ENCODE measurements around the gene MICALL1.

MICALL1 gene

DNA sequence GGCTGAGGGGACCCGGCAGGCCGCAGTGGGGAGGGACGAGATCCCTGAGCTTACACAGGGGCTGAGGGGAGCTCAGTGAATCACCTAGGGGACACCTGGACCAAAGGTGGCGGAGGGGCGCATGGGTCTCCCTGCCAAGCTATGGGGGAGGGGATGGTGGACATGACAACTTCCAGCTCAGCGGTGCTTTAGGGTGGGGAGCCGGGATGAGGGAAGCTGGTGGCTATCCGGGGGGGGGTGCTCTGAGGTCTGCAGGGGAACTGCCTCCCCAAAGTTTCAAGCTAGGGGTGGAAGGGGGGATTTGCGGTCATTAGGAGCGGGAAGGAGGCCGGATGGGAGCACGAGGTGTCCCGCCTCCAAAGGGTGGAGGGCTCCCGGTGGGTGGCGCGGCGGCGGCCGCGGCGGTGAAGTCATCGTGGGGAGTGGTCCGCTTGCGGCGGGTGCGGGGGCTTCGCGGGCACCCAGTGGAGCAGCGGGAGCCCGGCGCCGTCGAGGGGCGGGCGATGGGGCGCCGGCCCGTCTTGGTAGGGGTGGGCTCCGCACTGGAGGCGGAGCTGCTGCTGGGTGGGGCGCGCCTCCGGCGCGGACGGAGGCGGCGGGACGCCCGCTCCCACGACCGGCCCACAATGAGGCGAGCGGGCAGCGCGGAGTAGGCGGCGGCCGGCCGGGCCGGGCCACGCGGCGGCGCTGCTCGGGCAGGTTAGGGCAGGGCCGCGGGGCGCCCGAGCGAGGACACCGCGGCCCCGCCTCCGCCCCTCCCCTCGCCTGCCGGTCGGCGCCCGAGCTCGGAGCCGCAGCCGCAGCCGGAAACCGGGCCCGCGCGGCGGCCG is at the start of gene MICALL1:
TSS of gene MICALL1 (plus strand) at position 764 of the 830 bp plus-strand sequence. CDS start 126 bp downstream, outside the sequence.
- DNase-seq (ENCODE audit: low read depth in 3 of 3): peak in 2 of 3 experiments; percentile 38 to 64

- no peak for DNase-seq (ENCODE audit: low read depth in 3 of 3)
Observed at GRCh38 chr22:37860796-37861421, 45.2 kb upstream of the MICALL1 start.

DNA sequence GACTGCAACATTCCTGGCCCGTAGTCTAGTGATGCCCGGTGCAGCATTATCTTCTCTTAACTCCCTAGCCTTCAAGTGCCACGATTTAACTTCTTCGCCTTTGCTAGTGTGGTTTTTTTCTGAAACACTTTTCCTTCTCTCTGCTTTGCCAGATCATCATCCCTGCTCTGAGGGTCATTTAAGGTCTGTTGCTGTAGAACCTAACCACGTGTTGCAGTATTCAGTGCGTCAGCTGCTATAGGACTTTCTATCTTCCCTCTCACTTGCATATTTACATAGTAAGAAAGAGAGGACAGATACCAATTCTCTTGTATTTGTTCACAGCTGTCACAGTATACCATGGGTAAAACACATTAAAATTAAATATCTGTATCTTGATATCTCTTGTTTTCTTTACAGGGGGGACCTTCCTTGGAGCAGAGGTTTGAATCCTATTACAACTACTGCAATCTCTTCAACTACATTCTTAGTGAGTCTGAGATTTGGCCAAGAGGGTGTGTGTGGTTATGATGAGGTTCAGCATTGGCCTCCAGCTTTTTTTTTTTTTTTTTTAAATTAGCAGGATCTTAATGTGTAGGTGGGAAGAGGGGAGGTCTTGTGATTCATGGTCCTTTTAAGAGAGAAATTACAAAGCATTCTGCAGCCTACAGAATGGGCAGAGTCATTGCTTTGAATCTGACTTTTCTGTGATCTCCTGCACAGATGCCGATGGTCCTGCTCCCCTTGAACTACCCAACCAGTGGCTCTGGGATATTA is 43.3 kb upstream of the MICALL1 start:
- no peak for DNase-seq (ENCODE audit: low read depth in 3 of 3)

DNA sequence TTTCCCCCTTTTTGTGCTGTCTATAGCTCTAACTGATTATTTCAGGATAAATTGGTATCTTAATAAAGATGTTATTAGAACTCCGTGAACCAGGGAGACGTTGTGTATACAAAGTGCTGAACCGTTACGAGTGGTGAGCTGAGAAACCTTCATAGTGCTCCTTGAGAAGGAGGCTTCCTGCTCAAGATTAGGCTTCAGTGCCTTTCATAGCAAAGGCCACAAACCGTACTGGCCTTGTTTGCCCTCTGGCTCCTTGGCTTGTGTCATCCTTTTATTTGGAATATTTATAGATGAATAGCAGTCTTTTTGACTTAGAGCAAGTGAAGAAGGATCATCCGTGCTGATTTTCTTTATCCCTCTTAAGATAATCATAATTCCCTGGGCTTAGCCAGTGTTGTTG is 40.6 kb upstream of the MICALL1 start:
- no peak for DNase-seq (ENCODE audit: low read depth in 3 of 3)

DNA sequence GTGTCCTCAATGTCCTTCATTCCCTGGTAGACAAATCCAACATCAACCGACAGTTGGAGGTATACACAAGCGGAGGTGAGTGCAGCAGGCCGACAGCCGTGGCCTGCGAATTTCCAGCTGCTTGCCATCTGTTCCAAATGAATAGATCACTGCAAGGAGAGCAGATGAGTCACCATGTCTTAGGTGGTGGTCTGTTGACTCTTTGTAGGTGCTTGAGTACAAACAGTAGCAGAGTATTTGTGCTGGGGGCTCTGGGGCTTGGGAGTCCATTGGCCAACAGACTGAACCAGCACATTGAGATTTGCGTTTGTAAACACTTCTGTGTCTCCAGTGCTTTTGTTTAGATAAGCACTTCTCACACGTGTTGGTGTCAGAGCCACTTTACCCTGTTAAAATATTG is 35.8 kb upstream of the MICALL1 start:
- no peak for DNase-seq (ENCODE audit: low read depth in 3 of 3)

- DNase-seq (ENCODE audit: low read depth in 3 of 3): no peak
Observed at GRCh38 chr22:37880668-37881440, 25.2 kb upstream of the MICALL1 start.

DNA sequence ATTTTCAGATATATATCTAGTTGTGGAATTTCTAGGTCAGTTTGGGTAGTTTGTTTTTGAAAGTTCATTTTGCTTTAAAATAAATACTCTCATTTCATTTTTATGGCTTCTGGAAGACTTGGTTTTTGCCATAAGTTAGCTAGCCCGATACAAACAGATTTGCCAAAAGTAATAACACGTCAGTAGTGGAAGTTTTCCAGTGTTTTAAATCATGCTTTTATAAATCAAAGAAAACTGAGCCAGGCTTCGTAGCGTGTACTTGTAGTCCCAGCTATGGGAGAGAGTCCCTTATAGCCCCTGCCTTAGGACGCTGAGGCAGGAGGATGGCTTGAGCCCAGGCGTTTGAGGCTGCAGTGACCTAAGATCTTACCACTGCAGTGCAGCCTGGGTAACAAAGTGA is 21.7 kb upstream of the MICALL1 start:
- no peak for DNase-seq (ENCODE audit: low read depth in 3 of 3)

GRCh38 chr22:37887584-37888378 is 18.3 kb upstream of the MICALL1 start:
- DNase-seq (ENCODE audit: low read depth in 3 of 3): no peak

- no peak for DNase-seq (ENCODE audit: low read depth in 3 of 3)
Observed at GRCh38 chr22:37891926-37892325, 14.2 kb upstream of the MICALL1 start.

GRCh38 chr22:37892566-37893335 is 13.3 kb upstream of the MICALL1 start:
- DNase-seq (ENCODE audit: low read depth in 3 of 3): no peak

- DNase-seq (ENCODE audit: low read depth in 3 of 3): no peak
Observed at GRCh38 chr22:37893583-37893983, 12.5 kb upstream of the MICALL1 start.

DNA sequence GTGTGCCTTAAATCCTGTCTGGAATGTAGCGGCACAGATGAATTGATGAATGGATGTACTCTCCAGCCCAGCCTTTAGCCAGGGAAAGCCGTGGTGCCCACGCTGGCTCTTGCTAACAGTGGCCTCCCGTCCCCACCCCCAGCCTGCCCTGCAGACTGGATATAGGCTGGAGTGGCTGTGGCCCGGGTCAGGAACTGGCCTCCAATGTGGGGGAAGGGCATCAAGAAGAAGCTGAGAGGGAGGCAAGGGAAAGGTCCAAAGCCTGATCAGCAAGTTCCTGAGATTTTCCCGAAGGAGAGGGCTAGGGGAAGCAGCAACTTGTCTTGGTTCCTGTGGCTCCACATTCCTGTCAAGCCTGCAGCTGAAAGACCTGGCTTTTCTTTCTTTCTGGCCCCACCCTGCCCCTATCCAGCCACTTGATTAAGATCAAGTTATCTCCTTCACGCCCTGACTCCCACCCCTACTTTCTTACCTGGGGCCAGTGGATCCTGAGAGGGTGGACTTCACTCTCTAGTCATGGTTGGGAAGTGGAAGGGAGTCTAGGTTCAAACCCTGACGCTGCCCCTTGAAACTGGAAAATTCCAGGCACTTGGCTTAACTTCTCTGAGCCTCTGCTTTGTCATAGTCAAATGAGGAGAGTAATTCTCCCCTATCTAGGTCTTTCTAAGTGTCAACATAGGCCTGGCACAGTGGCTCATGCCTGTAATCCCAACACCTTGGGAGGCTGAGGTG is 11.0 kb upstream of the MICALL1 start:
- DNase-seq (ENCODE audit: low read depth in 3 of 3): no peak

DNA sequence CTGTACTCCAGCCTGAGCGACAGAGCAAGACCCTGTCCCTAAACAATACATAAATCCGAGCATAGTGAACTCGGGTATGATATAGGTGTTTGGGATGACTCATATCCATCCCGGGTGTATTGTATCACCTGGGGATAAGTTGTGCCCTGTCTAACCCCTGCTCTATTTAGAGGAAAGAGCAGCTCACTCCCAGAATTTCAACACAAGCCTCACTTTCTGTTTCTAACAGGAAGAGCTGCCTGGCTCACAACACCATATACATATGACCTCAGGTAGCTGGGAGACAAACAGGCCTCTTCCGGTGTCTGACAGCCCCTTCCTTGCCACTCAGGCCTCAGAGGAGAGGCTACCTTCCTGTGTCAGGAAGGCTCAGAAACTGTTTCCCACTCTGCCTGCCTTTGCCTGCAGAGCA is 9.9 kb upstream of the MICALL1 start:
- DNase-seq (ENCODE audit: low read depth in 3 of 3): peak in 1 of 3 experiments; percentile 11

DNA sequence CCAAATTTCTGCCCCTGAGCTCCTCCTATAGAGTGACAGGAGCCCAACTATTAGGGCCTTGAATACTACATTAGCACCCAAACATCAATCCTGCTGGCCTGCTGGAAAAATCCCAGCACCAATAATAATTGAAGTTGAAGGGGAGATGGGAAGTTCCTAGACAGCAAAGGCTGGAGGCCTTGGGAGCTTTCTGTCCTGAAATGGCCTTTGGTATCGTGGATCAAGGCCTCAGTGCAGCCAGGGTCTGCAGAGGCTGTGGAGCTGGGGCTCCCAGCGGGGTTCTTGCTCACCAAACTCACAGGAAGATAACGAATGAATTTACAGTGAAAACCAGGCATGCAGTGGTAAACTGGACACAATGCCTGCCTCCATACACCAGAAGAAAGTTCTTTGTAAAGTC is 9.2 kb upstream of the MICALL1 start:
- no peak for DNase-seq (ENCODE audit: low read depth in 3 of 3)

- DNase-seq (ENCODE audit: low read depth in 3 of 3): no peak
Observed at GRCh38 chr22:37897807-37898206, 8.3 kb upstream of the MICALL1 start.

- DNase-seq (ENCODE audit: low read depth in 3 of 3): no peak
Observed at GRCh38 chr22:37898441-37899181, 7.5 kb upstream of the MICALL1 start.

GRCh38 chr22:37904572-37905533 is 1.2 kb upstream of the MICALL1 start:
- DNase-seq (ENCODE audit: low read depth in 3 of 3): peak in 1 of 3 experiments; percentile 6
